Vagina (tissue), 2 donors: ENCODE results near the gene NUBPL. TPM values are rescaled to one million over a fixed set of nuclear protein-coding genes. Genes with fewer than 3 reads are reported as not detected.

Experiments used
- DNase-seq, 2 donors: peaks; one replicate each; pipeline ENCODE4 v3.0.0-alpha.2; 2017; ENCODE audit errors: extremely low spot score in 2 of 2
- H3K27ac ChIP-seq: fragments of 200-600 bp; sonication (generic); one replicate; pipeline ENCODE4 v1.5.1; 2019
- H3K27me3 ChIP-seq: fragments of 200-600 bp; sonication (generic); one replicate; pipeline ENCODE4 v1.5.1; 2019
- H3K36me3 ChIP-seq, 2 donors: fragments of 200-600 bp; sonication (generic); one replicate each; pipeline ENCODE4 v1.5.1; 2017 to 2019
- H3K4me1 ChIP-seq: fragments of 200-600 bp; sonication (generic); one replicate; pipeline ENCODE4 v1.5.1; 2019
- H3K4me3 ChIP-seq, 2 donors: fragments of 200-600 bp; sonication (generic); 1 replicate in 1 of 2; 2 replicates in 1 of 2; pipeline ENCODE4 v1.5.1; 2016 to 2019
- H3K9me3 ChIP-seq: fragments of 200-600 bp; sonication (generic); one replicate; pipeline ENCODE4 v1.5.1; 2019
- POLR2A ChIP-seq, 2 donors: fragments of 450-650 bp; IDR thresholded peaks; one replicate each; pipeline ENCODE4 v1.6.1; 2017; ENCODE audit warnings: antibody characterized with exemption in 2 of 2, mild to moderate bottlenecking in 2 of 2, moderate library complexity in 2 of 2
- POLR2AphosphoS5 ChIP-seq, 2 donors: sonication (generic); formaldehyde crosslinking; IDR thresholded peaks; one replicate each; pipeline ENCODE4 v1.9.0; 2017; ENCODE audit warnings: antibody characterized with exemption in 2 of 2, mild to moderate bottlenecking in 2 of 2, low read depth in 1 of 2; ENCODE audit not compliant: insufficient read depth in 1 of 2
- intact Hi-C: fragments of 100-400 bp; cut with DNase I; formaldehyde crosslinking; loops from one replicate; pipeline ENCODE4 v1.15.1; 2023
- total RNA-seq: library from RNA; depleted of rRNA; stranded (reverse); fragments of >200 nt; gene quantifications from one replicate; pipeline ENCODE4 v1.2.3, GENCODE V29; 2016
- TF ChIP-seq, protein P1 (sequence below), 3 experiments: fragments of 450-650 bp in 2 of 3; fragments of 200-600 bp in 1 of 3; sonication (generic) in 1 of 3; IDR thresholded peaks; one replicate each; pipeline ENCODE4 v1.5.1; 2017 to 2019; ENCODE audit warnings: antibody characterized with exemption in 3 of 3, mild to moderate bottlenecking in 2 of 3, moderate library complexity in 2 of 3

The NUBPL gene
- total RNA-seq, 1 donor from 2014 or later, result 8.6 TPM

GRCh38 chr14:31549817-31550216 is 11.4 kb upstream of the NUBPL start:
- TF ChIP-seq, protein P1, sequence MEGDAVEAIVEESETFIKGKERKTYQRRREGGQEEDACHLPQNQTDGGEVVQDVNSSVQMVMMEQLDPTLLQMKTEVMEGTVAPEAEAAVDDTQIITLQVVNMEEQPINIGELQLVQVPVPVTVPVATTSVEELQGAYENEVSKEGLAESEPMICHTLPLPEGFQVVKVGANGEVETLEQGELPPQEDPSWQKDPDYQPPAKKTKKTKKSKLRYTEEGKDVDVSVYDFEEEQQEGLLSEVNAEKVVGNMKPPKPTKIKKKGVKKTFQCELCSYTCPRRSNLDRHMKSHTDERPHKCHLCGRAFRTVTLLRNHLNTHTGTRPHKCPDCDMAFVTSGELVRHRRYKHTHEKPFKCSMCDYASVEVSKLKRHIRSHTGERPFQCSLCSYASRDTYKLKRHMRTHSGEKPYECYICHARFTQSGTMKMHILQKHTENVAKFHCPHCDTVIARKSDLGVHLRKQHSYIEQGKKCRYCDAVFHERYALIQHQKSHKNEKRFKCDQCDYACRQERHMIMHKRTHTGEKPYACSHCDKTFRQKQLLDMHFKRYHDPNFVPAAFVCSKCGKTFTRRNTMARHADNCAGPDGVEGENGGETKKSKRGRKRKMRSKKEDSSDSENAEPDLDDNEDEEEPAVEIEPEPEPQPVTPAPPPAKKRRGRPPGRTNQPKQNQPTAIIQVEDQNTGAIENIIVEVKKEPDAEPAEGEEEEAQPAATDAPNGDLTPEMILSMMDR (IDR thresholded peaks at IDR 0.05), result no peak
- TF ChIP-seq POLR2AphosphoS5 (IDR thresholded peaks at IDR 0.05; ENCODE audit: insufficient read depth in 1 of 2, low read depth in 1 of 2) (no peak), POLR2A (IDR thresholded peaks at IDR 0.05) (no peak)
- Histone ChIP-seq H3K27me3 (no peaks in the 10 kb centered on the region), H3K9me3 (no peaks in the 10 kb centered on the region), H3K36me3 (no peaks in the 10 kb centered on the region), H3K27ac (no peak overlapping the region), H3K4me1 (no peaks in the 10 kb centered on the region), H3K4me3 (no peak overlapping the region)
- intact Hi-C loops, result no loop called here
- no peak for DNase-seq

DNA sequence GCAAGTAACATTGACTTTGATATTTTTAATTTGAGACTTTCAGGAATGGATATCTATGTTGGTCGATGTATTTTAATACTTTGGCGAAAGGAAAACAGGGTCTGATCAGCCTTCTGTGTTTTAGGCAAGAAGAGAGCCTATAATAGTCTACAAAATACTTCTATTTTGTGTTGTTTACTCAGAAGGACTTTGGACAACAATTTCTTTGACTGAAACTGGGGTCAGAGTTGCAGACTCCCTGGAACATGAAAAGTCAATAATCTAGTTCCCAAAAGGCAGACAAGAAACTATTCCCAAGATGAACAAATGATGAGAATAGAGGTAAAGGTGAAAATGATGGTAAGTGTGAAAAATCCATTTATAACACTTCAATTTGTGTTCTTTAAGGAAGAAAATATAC is 10.6 kb upstream of the NUBPL start:
- Histone ChIP-seq H3K27me3 (no peaks in the 10 kb centered on the region), H3K4me1 (no peaks in the 10 kb centered on the region), H3K4me3 (no peak overlapping the region), H3K27ac (no peak overlapping the region), H3K36me3 (no peaks in the 10 kb centered on the region), H3K9me3 (no peaks in the 10 kb centered on the region)
- intact Hi-C loops, result no loop called here
- TF ChIP-seq POLR2AphosphoS5 (IDR thresholded peaks at IDR 0.05; ENCODE audit: insufficient read depth in 1 of 2, low read depth in 1 of 2), result no peak
- TF ChIP-seq, protein P1 (IDR thresholded peaks at IDR 0.05), result no peak
- no peak for TF ChIP-seq POLR2A (IDR thresholded peaks at IDR 0.05)
- no peak for DNase-seq

- no peak for DNase-seq
- intact Hi-C loops, result no loop called here
- Histone ChIP-seq H3K27me3 (no peaks in the 10 kb centered on the region), H3K4me1 (no peaks in the 10 kb centered on the region), H3K4me3 (no peak overlapping the region), H3K27ac (no peak overlapping the region), H3K9me3 (no peaks in the 10 kb centered on the region), H3K36me3 (no peaks in the 10 kb centered on the region)
- TF ChIP-seq POLR2AphosphoS5 (IDR thresholded peaks at IDR 0.05; ENCODE audit: insufficient read depth in 1 of 2, low read depth in 1 of 2) (no peak), POLR2A (IDR thresholded peaks at IDR 0.05) (no peak)
- TF ChIP-seq, protein P1 (IDR thresholded peaks at IDR 0.05), result no peak
Measured at GRCh38 chr14:31556191-31556590, 5.0 kb upstream of the NUBPL start.

GRCh38 chr14:31559939-31560338 is 1.3 kb upstream of the NUBPL start:
- H3K4me3 ChIP-seq, result no peak overlapping the region
- H3K27me3 ChIP-seq, result no peaks in the 10 kb centered on the region
- peaks cover 10% of the 10 kb centered on the region for H3K4me1 ChIP-seq
- TF ChIP-seq, protein P1 (IDR thresholded peaks at IDR 0.05), result no peak
- no peak for TF ChIP-seq POLR2AphosphoS5 (IDR thresholded peaks at IDR 0.05; ENCODE audit: insufficient read depth in 1 of 2, low read depth in 1 of 2)
- DNase-seq, result no peak
- H3K9me3 ChIP-seq, result no peaks in the 10 kb centered on the region
- intact Hi-C loops, result no loop called here
- H3K27ac ChIP-seq, result no peak overlapping the region
- no peaks in the 10 kb centered on the region for H3K36me3 ChIP-seq

- DNase-seq, result no peak
Measured at GRCh38 chr14:31560759-31561154, 447 bp upstream of the NUBPL start.

More at GRCh38 chr14:31560759-31561154, 447 bp upstream of the NUBPL start:
- Histone ChIP-seq H3K36me3 (peaks cover 0 to 4% of the 10 kb centered on the region in 2 donors), H3K27me3 (no peaks in the 10 kb centered on the region), H3K9me3 (no peaks in the 10 kb centered on the region), H3K27ac (no peak overlapping the region), H3K4me3 (peak overlapping the region; percentile 70 to 92), H3K4me1 (peaks cover 10% of the 10 kb centered on the region)
- intact Hi-C loops, result no loop called here
- TF ChIP-seq POLR2AphosphoS5 (IDR thresholded peaks at IDR 0.05; ENCODE audit: insufficient read depth in 1 of 2, low read depth in 1 of 2), result no peak
- TF ChIP-seq, protein P1 (IDR thresholded peaks at IDR 0.05), result no peak
- TF ChIP-seq POLR2A (IDR thresholded peaks at IDR 0.05), result no peak
